Activated naive CD8-positive, alpha-beta T cell treated with anti-CD3 and anti-CD28 coated beads, Interleukin-2, amount 10 ng/mL, durations not matched to agents 7 days and 5 days (primary cell): ENCODE results near the gene FBXO38. TPM values are rescaled to one million over a fixed set of nuclear protein-coding genes. Genes with fewer than 3 reads are reported as not detected.

Experiments used
- ATAC-seq: fragments of 150-1000 bp; cut with Tn5 transposase; one replicate; pipeline ENCODE4 v1.10.0; 2021; ENCODE audit warnings: low read depth, moderate library complexity
- POLR2A ChIA-PET: fragments of 350-600 bp; sonication (Branson Sonifier 250); formaldehyde crosslinking; loops from one replicate; lab custom pipeline; 2021; ENCODE audit warnings: antibody characterized with exemption; lab: Charles Lee
- DNase-seq: peaks from one replicate; pipeline ENCODE4 v3.0.0; 2021
- H3K27ac Mint-ChIP-seq: one replicate; pipeline ENCODE4 v1.8.0; 2022; ENCODE audit warnings: mild to moderate bottlenecking, mixed read lengths
- H3K27me3 Mint-ChIP-seq: one replicate; pipeline ENCODE4 v1.8.0; 2022; ENCODE audit warnings: mild to moderate bottlenecking, moderate library complexity, mixed read lengths
- H3K36me3 Mint-ChIP-seq: one replicate; pipeline ENCODE4 v1.8.0; 2021; ENCODE audit warnings: mild to moderate bottlenecking, mixed read lengths
- H3K4me1 Mint-ChIP-seq: one replicate; pipeline ENCODE4 v1.8.0; 2021; ENCODE audit warnings: mixed read lengths
- H3K4me3 Mint-ChIP-seq: one replicate; pipeline ENCODE4 v1.8.0; 2022; ENCODE audit warnings: mild to moderate bottlenecking, moderate library complexity, mixed read lengths
- H3K9me3 Mint-ChIP-seq: one replicate; pipeline ENCODE4 v1.8.0; 2021; ENCODE audit warnings: mixed read lengths
- total RNA-seq, 2 experiments: library from RNA; stranded (reverse); gene quantifications; one replicate each; pipeline ENCODE4 v1.2.3, GENCODE V29; 2021

The FBXO38 gene
- total RNA-seq, 2 experiments from 2014 or later: 60.5 to 65.8 TPM

GRCh38 chr5:148425808-148426207 is 42.0 kb downstream of the FBXO38 start:
- POLR2A ChIA-PET: no interaction called here
- H3K4me1 Mint-ChIP-seq: peaks cover 7% of the 10 kb centered on the region
- H3K27ac Mint-ChIP-seq: peak overlapping the region; percentile 55
- ATAC-seq (no peak), DNase-seq (no peak)
- H3K4me3 Mint-ChIP-seq: no peak overlapping the region
- H3K36me3 Mint-ChIP-seq: peaks cover 28% of the 10 kb centered on the region
- no peaks in the 10 kb centered on the region for H3K27me3 Mint-ChIP-seq
- peaks cover under 1% of the 10 kb centered on the region for H3K9me3 Mint-ChIP-seq

GRCh38 chr5:148426514-148426913 is 42.8 kb downstream of the FBXO38 start:
- POLR2A ChIA-PET: no interaction called here
- H3K9me3 Mint-ChIP-seq: peaks cover 1% of the 10 kb centered on the region
- no peak for ATAC-seq

GRCh38 chr5:148427370-148428042 is 43.7 kb downstream of the FBXO38 start:
- Mint-ChIP-seq H3K27ac (no peak overlapping the region), H3K4me1 (peaks cover 6% of the 10 kb centered on the region), H3K4me3 (no peak overlapping the region), H3K36me3 (peaks cover 30% of the 10 kb centered on the region), H3K9me3 (peaks cover 1% of the 10 kb centered on the region), H3K27me3 (no peaks in the 10 kb centered on the region)
- POLR2A ChIA-PET: no interaction called here
- DNase-seq: no peak
- no peak for ATAC-seq

More at GRCh38 chr5:148426514-148426913, 42.8 kb downstream of the FBXO38 start:
- Mint-ChIP-seq H3K27me3 (no peaks in the 10 kb centered on the region), H3K4me1 (peaks cover 8% of the 10 kb centered on the region), H3K27ac (no peak overlapping the region), H3K36me3 (peaks cover 35% of the 10 kb centered on the region), H3K4me3 (no peak overlapping the region)
- DNase-seq: no peak

GRCh38 chr5:148428848-148429247 is 45.1 kb downstream of the FBXO38 start:
- Mint-ChIP-seq H3K9me3 (peaks cover 1% of the 10 kb centered on the region), H3K4me1 (peaks cover 6% of the 10 kb centered on the region), H3K27ac (no peak overlapping the region), H3K36me3 (peaks cover 34% of the 10 kb centered on the region), H3K27me3 (no peaks in the 10 kb centered on the region), H3K4me3 (no peak overlapping the region)
- ATAC-seq: no peak
- POLR2A ChIA-PET: no interaction called here
- no peak for DNase-seq

GRCh38 chr5:148433826-148434225 is 50.1 kb downstream of the FBXO38 start:
- Mint-ChIP-seq H3K9me3 (peaks cover 1% of the 10 kb centered on the region), H3K27me3 (no peaks in the 10 kb centered on the region), H3K36me3 (peaks cover 21% of the 10 kb centered on the region), H3K4me1 (peaks cover 4% of the 10 kb centered on the region), H3K4me3 (no peak overlapping the region), H3K27ac (no peak overlapping the region)
- no peak for DNase-seq
- POLR2A ChIA-PET: no interaction called here
- ATAC-seq: no peak

GRCh38 chr5:148436029-148436428 is 52.3 kb downstream of the FBXO38 start:
- peaks cover 21% of the 10 kb centered on the region for H3K36me3 Mint-ChIP-seq

GRCh38 chr5:148437249-148437648 is 53.5 kb downstream of the FBXO38 start:
- Mint-ChIP-seq H3K4me1 (no peaks in the 10 kb centered on the region), H3K9me3 (no peaks in the 10 kb centered on the region), H3K36me3 (peaks cover 16% of the 10 kb centered on the region), H3K27me3 (no peaks in the 10 kb centered on the region), H3K27ac (no peak overlapping the region), H3K4me3 (no peak overlapping the region)
- POLR2A ChIA-PET: no interaction called here
- DNase-seq (no peak), ATAC-seq (no peak)

More at GRCh38 chr5:148436029-148436428, 52.3 kb downstream of the FBXO38 start:
- no peaks in the 10 kb centered on the region for H3K9me3 Mint-ChIP-seq
- POLR2A ChIA-PET: no interaction called here
- no peak overlapping the region for H3K27ac Mint-ChIP-seq
- no peaks in the 10 kb centered on the region for H3K4me1 Mint-ChIP-seq
- no peak overlapping the region for H3K4me3 Mint-ChIP-seq
- no peaks in the 10 kb centered on the region for H3K27me3 Mint-ChIP-seq
- ATAC-seq (no peak), DNase-seq (no peak)

GRCh38 chr5:148438933-148439332 is 55.2 kb downstream of the FBXO38 start:
- Mint-ChIP-seq H3K27me3 (no peaks in the 10 kb centered on the region), H3K9me3 (no peaks in the 10 kb centered on the region), H3K4me3 (no peak overlapping the region), H3K27ac (no peak overlapping the region), H3K4me1 (no peaks in the 10 kb centered on the region), H3K36me3 (peaks cover 8% of the 10 kb centered on the region)
- no peak for DNase-seq
- no peak for ATAC-seq
- POLR2A ChIA-PET: no interaction called here

GRCh38 chr5:148443241-148443640 is 59.5 kb downstream of the FBXO38 start:
- Mint-ChIP-seq H3K36me3 (peaks cover 7% of the 10 kb centered on the region), H3K4me3 (no peak overlapping the region), H3K27ac (no peak overlapping the region), H3K9me3 (no peaks in the 10 kb centered on the region), H3K4me1 (no peaks in the 10 kb centered on the region), H3K27me3 (no peaks in the 10 kb centered on the region)
- no peak for DNase-seq
- no peak for ATAC-seq
- POLR2A ChIA-PET: no interaction called here

GRCh38 chr5:148443998-148444397 is 60.2 kb downstream of the FBXO38 start:
- Mint-ChIP-seq H3K9me3 (no peaks in the 10 kb centered on the region), H3K27ac (no peak overlapping the region), H3K4me1 (no peaks in the 10 kb centered on the region), H3K4me3 (no peak overlapping the region), H3K36me3 (peaks cover 6% of the 10 kb centered on the region), H3K27me3 (no peaks in the 10 kb centered on the region)
- POLR2A ChIA-PET: interaction anchor here (1.2 kb wide), 1 partner anchor 287 kb away, joined by 3 read pairs; no protein-coding TSS in a partner anchor
- ATAC-seq (peak; percentile 61), DNase-seq (no peak)

GRCh38 chr5:148445578-148445977 is 61.8 kb downstream of the FBXO38 start:
- no peak overlapping the region for H3K27ac Mint-ChIP-seq
- no peaks in the 10 kb centered on the region for H3K27me3 Mint-ChIP-seq
- POLR2A ChIA-PET: no interaction called here
- no peaks in the 10 kb centered on the region for H3K9me3 Mint-ChIP-seq
- no peak for ATAC-seq
- no peaks in the 10 kb centered on the region for H3K4me1 Mint-ChIP-seq
- no peak for DNase-seq
- H3K4me3 Mint-ChIP-seq: no peak overlapping the region
- H3K36me3 Mint-ChIP-seq: peaks cover 5% of the 10 kb centered on the region

GRCh38 chr5:148446611-148447010 is 62.9 kb downstream of the FBXO38 start:
- ATAC-seq (no peak), DNase-seq (no peak)
- Mint-ChIP-seq H3K36me3 (peaks cover 2% of the 10 kb centered on the region), H3K27me3 (no peaks in the 10 kb centered on the region), H3K4me1 (no peaks in the 10 kb centered on the region), H3K9me3 (no peaks in the 10 kb centered on the region), H3K4me3 (no peak overlapping the region), H3K27ac (no peak overlapping the region)
- POLR2A ChIA-PET: no interaction called here

GRCh38 chr5:148452499-148453193 is 68.9 kb downstream of the FBXO38 start:
- no peaks in the 10 kb centered on the region for H3K4me1 Mint-ChIP-seq
- ATAC-seq: no peak
- H3K27me3 Mint-ChIP-seq: no peaks in the 10 kb centered on the region
- POLR2A ChIA-PET: no interaction called here
- H3K36me3 Mint-ChIP-seq: no peaks in the 10 kb centered on the region
- no peak for DNase-seq
- H3K4me3 Mint-ChIP-seq: no peak overlapping the region
- no peaks in the 10 kb centered on the region for H3K9me3 Mint-ChIP-seq
- no peak overlapping the region for H3K27ac Mint-ChIP-seq

- no peaks in the 10 kb centered on the region for H3K36me3 Mint-ChIP-seq
- no peaks in the 10 kb centered on the region for H3K9me3 Mint-ChIP-seq
- no peak for ATAC-seq
- DNase-seq: no peak
- no peaks in the 10 kb centered on the region for H3K4me1 Mint-ChIP-seq
- POLR2A ChIA-PET: no interaction called here
- H3K27ac Mint-ChIP-seq: no peak overlapping the region
- peaks cover 3% of the 10 kb centered on the region for H3K27me3 Mint-ChIP-seq
- no peak overlapping the region for H3K4me3 Mint-ChIP-seq
Measured at GRCh38 chr5:148454576-148454975, 70.8 kb downstream of the FBXO38 start.
